Thyroid gland (tissue), 4 donors: Measurements from ENCODE around the gene RENBP.

ENCODE experiments used
- POLR2A ChIP-seq, 2 donors: fragments of 450-650 bp; IDR thresholded peaks; one replicate each; pipeline ENCODE4 v1.6.1; 2017; ENCODE audit warnings: antibody characterized with exemption in 2 of 2, mild to moderate bottlenecking in 2 of 2, moderate library complexity in 1 of 2
- TF ChIP-seq, protein P1 (sequence below), 6 experiments: fragments of 200-600 bp in 3 of 6; fragments of 450-650 bp in 3 of 6; sonication (generic) in 3 of 6; IDR thresholded peaks; one replicate each; pipeline ENCODE4 v1.5.1; 2016 to 2019; ENCODE audit warnings: antibody characterized with exemption in 6 of 6, mild to moderate bottlenecking in 2 of 6, inconsistent platforms in 1 of 6, moderate library complexity in 1 of 6

DNA sequence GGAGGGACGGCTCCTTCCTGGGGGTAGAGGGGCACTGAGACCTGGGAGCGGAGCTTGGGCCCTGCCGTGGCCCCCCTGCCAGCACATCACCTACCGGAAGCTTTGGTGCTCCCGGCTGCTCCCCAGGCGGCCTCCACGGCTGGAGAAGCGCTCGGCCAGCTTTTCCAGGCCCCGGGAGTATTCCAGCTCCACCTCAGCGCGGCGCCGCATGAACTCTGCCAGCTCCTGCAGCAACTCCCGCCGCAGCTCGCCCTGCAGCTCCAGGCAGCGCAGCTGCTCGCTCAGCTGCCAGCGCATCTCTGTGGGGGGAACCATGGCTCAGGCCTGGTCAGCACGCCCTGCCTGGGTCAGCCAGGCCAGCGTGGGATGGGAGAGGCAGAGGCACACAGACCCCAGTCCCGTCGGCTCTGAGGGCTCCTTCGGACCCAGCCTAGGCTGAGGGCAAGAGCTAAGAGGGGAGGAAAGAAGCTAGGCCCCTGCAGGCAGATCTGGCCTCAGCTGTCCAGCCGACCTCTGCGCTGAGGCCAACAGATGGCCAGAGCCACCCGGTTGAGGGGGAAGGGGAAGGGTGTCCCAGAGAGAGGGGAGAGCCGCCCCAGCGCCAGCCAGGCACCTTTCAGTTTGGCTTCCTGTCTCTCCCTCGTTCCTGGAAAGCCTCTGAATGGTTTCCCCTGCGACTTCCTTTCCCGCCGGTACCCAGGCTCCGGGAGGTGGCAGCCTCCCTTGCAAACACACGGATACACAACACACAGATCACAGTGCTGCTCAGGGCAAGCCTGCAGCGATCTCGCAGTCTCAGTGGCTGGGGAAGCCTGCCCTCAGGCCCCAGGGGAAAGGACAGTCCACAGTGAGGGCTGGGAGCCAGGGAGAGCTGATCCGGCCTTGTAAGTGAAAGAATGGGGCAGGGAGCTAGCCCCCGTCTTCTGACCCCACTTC, 22.7 kb downstream of the RENBP start:
- TF ChIP-seq, protein P1, sequence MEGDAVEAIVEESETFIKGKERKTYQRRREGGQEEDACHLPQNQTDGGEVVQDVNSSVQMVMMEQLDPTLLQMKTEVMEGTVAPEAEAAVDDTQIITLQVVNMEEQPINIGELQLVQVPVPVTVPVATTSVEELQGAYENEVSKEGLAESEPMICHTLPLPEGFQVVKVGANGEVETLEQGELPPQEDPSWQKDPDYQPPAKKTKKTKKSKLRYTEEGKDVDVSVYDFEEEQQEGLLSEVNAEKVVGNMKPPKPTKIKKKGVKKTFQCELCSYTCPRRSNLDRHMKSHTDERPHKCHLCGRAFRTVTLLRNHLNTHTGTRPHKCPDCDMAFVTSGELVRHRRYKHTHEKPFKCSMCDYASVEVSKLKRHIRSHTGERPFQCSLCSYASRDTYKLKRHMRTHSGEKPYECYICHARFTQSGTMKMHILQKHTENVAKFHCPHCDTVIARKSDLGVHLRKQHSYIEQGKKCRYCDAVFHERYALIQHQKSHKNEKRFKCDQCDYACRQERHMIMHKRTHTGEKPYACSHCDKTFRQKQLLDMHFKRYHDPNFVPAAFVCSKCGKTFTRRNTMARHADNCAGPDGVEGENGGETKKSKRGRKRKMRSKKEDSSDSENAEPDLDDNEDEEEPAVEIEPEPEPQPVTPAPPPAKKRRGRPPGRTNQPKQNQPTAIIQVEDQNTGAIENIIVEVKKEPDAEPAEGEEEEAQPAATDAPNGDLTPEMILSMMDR (IDR thresholded peaks at IDR 0.05) = no peak
- no peak for TF ChIP-seq POLR2A (IDR thresholded peaks at IDR 0.05)
